Measurements from ENCODE around the gene SCG5. TPM values are rescaled to one million over a fixed set of nuclear protein-coding genes. Genes with fewer than 3 reads are reported as not detected.
A peak's percentile ranks its signal among the peaks of the same experiment; 100 is the strongest.

Gene SCG5
- total RNA-seq, 6 experiments from 2014 or later = 2.6 to 18.3 (median 4.4) TPM

- intact Hi-C loops (cut with DNase I) = no loop called here
- ATAC-seq (no peak), DNase-seq (no peak)
- no peak for TF ChIP-seq POLR2A (IDR thresholded peaks at IDR 0.05)
- TF ChIP-seq, protein P1, sequence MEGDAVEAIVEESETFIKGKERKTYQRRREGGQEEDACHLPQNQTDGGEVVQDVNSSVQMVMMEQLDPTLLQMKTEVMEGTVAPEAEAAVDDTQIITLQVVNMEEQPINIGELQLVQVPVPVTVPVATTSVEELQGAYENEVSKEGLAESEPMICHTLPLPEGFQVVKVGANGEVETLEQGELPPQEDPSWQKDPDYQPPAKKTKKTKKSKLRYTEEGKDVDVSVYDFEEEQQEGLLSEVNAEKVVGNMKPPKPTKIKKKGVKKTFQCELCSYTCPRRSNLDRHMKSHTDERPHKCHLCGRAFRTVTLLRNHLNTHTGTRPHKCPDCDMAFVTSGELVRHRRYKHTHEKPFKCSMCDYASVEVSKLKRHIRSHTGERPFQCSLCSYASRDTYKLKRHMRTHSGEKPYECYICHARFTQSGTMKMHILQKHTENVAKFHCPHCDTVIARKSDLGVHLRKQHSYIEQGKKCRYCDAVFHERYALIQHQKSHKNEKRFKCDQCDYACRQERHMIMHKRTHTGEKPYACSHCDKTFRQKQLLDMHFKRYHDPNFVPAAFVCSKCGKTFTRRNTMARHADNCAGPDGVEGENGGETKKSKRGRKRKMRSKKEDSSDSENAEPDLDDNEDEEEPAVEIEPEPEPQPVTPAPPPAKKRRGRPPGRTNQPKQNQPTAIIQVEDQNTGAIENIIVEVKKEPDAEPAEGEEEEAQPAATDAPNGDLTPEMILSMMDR (IDR thresholded peaks at IDR 0.05) = no peak
- Histone ChIP-seq H3K4me1 (peaks cover 0 to 17% (median 9%) of the 10 kb centered on the region in 4 donors), H3K36me3 (peaks cover 0 to 20% (median 8%) of the 10 kb centered on the region in 4 donors), H3K27me3 (no peaks in the 10 kb centered on the region), H3K4me3 (no peak overlapping the region), H3K9me3 (no peaks in the 10 kb centered on the region), H3K27ac (no peak overlapping the region)
- 64% methylated on average over 1 of the region's 1 CpG for WGBS (ENCODE audit: insufficient coverage, low coverage, low lambda C conversion rate, missing lambda C conversion rate)
Observed at GRCh38 chr15:32685576-32685975, 44.1 kb downstream of the SCG5 start.

- H3K27me3 ChIP-seq = no peaks in the 10 kb centered on the region
- no peaks in the 10 kb centered on the region for H3K9me3 ChIP-seq
- peaks cover 0 to 20% (median 6%) of the 10 kb centered on the region in 4 donors for H3K36me3 ChIP-seq
- no peak overlapping the region for H3K27ac ChIP-seq
- intact Hi-C loops (cut with DNase I) = no loop called here
- 59% methylated on average over 5 of the region's 5 CpGs for WGBS (ENCODE audit: insufficient coverage, low coverage, low lambda C conversion rate, missing lambda C conversion rate)
- ATAC-seq (no peak), DNase-seq (no peak)
- H3K4me1 ChIP-seq = peaks cover 0 to 9% (median 5%) of the 10 kb centered on the region in 4 donors
- H3K4me3 ChIP-seq = no peak overlapping the region
- TF ChIP-seq, protein P1 (IDR thresholded peaks at IDR 0.05) = no peak
- no peak for TF ChIP-seq POLR2A (IDR thresholded peaks at IDR 0.05)
Observed at GRCh38 chr15:32687556-32687955, 46.0 kb downstream of the SCG5 start.

- Histone ChIP-seq H3K4me1 (peaks cover 0 to 9% (median 5%) of the 10 kb centered on the region in 4 donors), H3K27ac (no peak overlapping the region), H3K27me3 (no peaks in the 10 kb centered on the region)
Observed at GRCh38 chr15:32688151-32688639, 46.7 kb downstream of the SCG5 start.

GRCh38 chr15:32690941-32691688, 49.6 kb downstream of the SCG5 start:
- no peaks in the 10 kb centered on the region for H3K36me3 ChIP-seq
- intact Hi-C loops (cut with DNase I) = no loop called here
- peaks cover 0 to 22% (median 5%) of the 10 kb centered on the region in 4 donors for H3K4me1 ChIP-seq
- H3K27me3 ChIP-seq = no peaks in the 10 kb centered on the region
- 75% methylated on average over 8 of the region's 8 CpGs for WGBS (ENCODE audit: insufficient coverage, low coverage, low lambda C conversion rate, missing lambda C conversion rate)
- no peaks in the 10 kb centered on the region for H3K9me3 ChIP-seq
- DNase-seq = no peak
- no peak for TF ChIP-seq POLR2A (IDR thresholded peaks at IDR 0.05)
- TF ChIP-seq, protein P1 (IDR thresholded peaks at IDR 0.05) = no peak
- ATAC-seq = no peak
- H3K27ac ChIP-seq = no peak overlapping the region
- H3K4me3 ChIP-seq = no peak overlapping the region

More at GRCh38 chr15:32688151-32688639, 46.7 kb downstream of the SCG5 start:
- ATAC-seq = peak; percentile 79 to 97 (median 84)
- TF ChIP-seq, protein P1 (IDR thresholded peaks at IDR 0.05) = no peak
- TF ChIP-seq POLR2A (IDR thresholded peaks at IDR 0.05) = no peak
- peak; percentile 72 to 92 (median 76) for DNase-seq
- intact Hi-C loops (cut with DNase I) = no loop called here
- peaks cover 0 to 20% (median 6%) of the 10 kb centered on the region in 4 donors for H3K36me3 ChIP-seq
- H3K4me3 ChIP-seq = no peak overlapping the region
- WGBS (ENCODE audit: insufficient coverage, low coverage, low lambda C conversion rate, missing lambda C conversion rate) = 26% methylated on average over 2 of the region's 2 CpGs
- no peaks in the 10 kb centered on the region for H3K9me3 ChIP-seq

Data from right lobe of liver (tissue), 6 donors.